BE2C (cell line): Measurements from ENCODE around the gene SPACA5B. TPM values are rescaled to one million over a fixed set of nuclear protein-coding genes. Genes with fewer than 3 reads are reported as not detected.
A peak's percentile ranks its signal among the peaks of the same experiment; 100 is the strongest.
"Not testable (repeated sequence)": the region's sequence is repeated elsewhere in the genome, so short reads cannot be mapped to it uniquely, and the experiment has no call there.

Source experiments
- DNase-seq: peaks from one replicate; pipeline ENCODE4 v3.0.0-alpha.2; 2020
- H3K27me3 ChIP-seq: fragments of 250-450 bp; sonication (Bioruptor Pico); 2 replicates; pipeline ENCODE4 v1.5.1; 2020; ENCODE audit warnings: mild to moderate bottlenecking
- H3K36me3 ChIP-seq: fragments of 250-450 bp; sonication (Bioruptor Pico); 2 replicates; pipeline ENCODE4 v1.5.1; 2020; ENCODE audit warnings: mild to moderate bottlenecking
- H3K4me1 ChIP-seq: fragments of 250-450 bp; sonication (Bioruptor Pico); 2 replicates; pipeline ENCODE4 v1.5.1; 2020
- H3K4me3 ChIP-seq: 2 replicates; pipeline ENCODE4 v1.5.1; 2011; ENCODE audit warnings: low read depth, low read length
- H3K9me3 ChIP-seq: fragments of 250-450 bp; sonication (Bioruptor Pico); 2 replicates; pipeline ENCODE4 v1.5.1; 2020
- polyA plus RNA-seq: library from polyadenylated mRNA; unstranded; fragments of >200 nt; gene quantifications from one replicate; pipeline ENCODE4 v1.2.1, GENCODE V29; 2012; ENCODE audit warnings: low read depth, missing spikeins; ENCODE audit not compliant: insufficient read length, insufficient read depth
- TF ChIP-seq, protein P1 (sequence below): IDR thresholded peaks from 2 replicates; pipeline ENCODE4 v1.5.1; 2012; ENCODE audit warnings: mild to moderate bottlenecking, low read depth, low read length

The SPACA5B gene
- not detected for polyA plus RNA-seq

DNA sequence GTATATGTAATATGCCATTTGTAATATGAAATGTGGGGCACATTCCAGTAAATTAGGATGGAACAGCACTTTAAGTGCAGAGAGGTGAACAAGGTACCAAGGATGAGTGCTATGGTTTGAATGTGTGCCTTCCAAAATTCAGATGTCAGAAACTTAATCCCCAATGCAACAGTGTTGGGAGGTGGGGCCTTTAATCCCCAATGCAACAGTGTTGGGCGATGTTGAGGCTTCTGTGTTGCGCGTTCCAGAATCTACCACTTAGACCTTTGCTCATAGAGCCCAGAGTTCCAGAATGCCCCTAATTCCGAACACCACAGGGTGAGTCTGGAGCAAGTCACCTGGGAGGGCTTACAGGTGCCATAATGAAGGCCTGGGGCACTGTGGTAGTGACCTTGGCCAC is at the start of gene SPACA5B:
TSS of gene SPACA5B (plus strand) at position 301 of the 400 bp plus-strand sequence. CDS start at position 363, 62 bp downstream.
- H3K4me3 ChIP-seq, H3K36me3 ChIP-seq, DNase-seq, H3K4me1 ChIP-seq, H3K27me3 ChIP-seq, H3K9me3 ChIP-seq: not testable (repeated sequence)

DNA sequence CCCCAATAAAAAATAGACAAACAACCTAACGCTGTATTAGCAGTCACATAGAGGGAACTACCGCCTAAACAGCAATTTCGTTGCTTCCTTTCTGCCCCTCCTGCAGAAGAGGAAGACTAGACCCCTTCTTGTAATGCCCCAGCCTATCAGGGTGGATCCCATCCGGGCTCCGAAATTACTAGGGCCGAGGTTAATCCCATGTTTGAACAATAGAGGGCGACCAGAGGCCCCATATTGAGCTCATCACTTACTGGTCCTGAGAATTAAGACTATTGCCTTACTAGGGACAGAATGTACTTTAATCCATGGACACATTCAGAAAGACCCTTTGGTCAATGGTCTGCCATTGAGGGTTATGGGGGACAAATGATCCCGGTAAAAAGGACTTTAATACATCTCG is 47.2 kb upstream of the SPACA5B start:
- H3K4me1 ChIP-seq, result no peaks in the 10 kb centered on the region
- TF ChIP-seq, protein P1, sequence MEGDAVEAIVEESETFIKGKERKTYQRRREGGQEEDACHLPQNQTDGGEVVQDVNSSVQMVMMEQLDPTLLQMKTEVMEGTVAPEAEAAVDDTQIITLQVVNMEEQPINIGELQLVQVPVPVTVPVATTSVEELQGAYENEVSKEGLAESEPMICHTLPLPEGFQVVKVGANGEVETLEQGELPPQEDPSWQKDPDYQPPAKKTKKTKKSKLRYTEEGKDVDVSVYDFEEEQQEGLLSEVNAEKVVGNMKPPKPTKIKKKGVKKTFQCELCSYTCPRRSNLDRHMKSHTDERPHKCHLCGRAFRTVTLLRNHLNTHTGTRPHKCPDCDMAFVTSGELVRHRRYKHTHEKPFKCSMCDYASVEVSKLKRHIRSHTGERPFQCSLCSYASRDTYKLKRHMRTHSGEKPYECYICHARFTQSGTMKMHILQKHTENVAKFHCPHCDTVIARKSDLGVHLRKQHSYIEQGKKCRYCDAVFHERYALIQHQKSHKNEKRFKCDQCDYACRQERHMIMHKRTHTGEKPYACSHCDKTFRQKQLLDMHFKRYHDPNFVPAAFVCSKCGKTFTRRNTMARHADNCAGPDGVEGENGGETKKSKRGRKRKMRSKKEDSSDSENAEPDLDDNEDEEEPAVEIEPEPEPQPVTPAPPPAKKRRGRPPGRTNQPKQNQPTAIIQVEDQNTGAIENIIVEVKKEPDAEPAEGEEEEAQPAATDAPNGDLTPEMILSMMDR, result peak; percentile 58
- H3K27me3 ChIP-seq, result no peaks in the 10 kb centered on the region
- H3K9me3 ChIP-seq, result no peaks in the 10 kb centered on the region
- H3K4me3 ChIP-seq, result no peak overlapping the region
- H3K36me3 ChIP-seq, result no peaks in the 10 kb centered on the region
- peak; percentile 40 for DNase-seq

DNA sequence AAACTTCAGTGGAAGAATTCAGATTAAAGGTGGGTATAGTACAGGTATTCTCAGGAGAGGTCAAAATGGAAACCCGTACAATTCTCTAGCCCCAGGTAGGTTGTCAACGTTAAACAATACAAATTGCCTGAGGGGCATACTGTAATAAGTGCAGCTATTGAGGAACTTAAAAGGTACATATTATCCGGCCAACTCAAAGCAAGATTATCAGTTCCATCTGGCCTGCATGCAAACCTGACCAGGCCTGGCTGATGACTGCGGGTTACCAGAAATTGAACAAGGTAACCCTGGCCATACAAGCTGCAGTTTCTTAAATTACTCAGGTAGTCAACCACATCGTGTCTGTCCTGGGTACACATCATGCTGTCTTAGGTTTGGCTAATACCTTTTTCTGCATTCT is 46.7 kb upstream of the SPACA5B start:
- Histone ChIP-seq H3K4me3 (no peak overlapping the region), H3K27me3 (no peaks in the 10 kb centered on the region), H3K9me3 (no peaks in the 10 kb centered on the region), H3K4me1 (no peaks in the 10 kb centered on the region), H3K36me3 (no peaks in the 10 kb centered on the region)
- TF ChIP-seq, protein P1, result no peak
- no peak for DNase-seq

DNA sequence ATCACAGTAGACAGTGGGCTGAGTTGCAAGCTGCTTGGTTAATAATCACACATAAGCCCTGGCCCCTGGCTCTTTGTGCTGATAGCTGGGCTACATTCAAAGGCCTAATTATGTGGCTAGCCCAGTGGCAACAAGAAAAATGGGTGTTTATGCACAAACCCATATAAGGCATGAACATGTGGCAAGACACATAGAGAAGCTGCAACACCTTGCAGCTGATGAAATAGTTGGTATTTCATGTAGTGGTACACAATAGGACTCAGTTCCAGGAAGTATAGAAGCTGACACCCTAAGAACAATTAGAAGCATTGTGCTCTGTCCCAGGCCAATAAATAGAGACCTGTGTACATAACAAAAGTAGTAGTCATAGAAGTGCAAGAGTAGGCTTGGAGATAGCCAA is 44.3 kb upstream of the SPACA5B start:
- no peaks in the 10 kb centered on the region for H3K4me1 ChIP-seq
- DNase-seq, result no peak

DNA sequence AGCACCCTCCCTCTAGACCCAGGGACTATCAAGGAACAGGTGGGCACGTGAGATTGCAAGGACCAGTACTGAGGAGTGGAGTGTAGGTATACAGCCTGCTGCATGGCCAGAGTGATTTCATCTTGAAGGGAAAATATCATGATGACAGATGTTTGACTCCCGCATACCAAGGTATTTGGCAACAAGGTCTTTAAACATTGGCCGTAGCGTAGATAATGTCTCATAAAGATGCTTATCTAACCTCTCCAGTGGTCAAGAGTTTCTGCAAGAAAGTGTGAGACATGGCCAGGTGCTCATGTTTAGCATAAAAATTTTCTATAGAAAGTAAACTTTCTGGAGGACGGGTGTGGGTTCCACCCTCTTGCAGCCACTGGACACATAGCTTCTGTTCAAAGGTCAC is 40.3 kb upstream of the SPACA5B start:
- Histone ChIP-seq H3K36me3 (no peaks in the 10 kb centered on the region), H3K27me3 (no peaks in the 10 kb centered on the region)
- DNase-seq, result no peak

More for the DNA sequence above, 44.3 kb upstream of the SPACA5B start:
- Histone ChIP-seq H3K27me3 (no peaks in the 10 kb centered on the region), H3K4me3 (no peak overlapping the region), H3K36me3 (no peaks in the 10 kb centered on the region), H3K9me3 (no peaks in the 10 kb centered on the region)
- TF ChIP-seq, protein P1, result no peak

DNA sequence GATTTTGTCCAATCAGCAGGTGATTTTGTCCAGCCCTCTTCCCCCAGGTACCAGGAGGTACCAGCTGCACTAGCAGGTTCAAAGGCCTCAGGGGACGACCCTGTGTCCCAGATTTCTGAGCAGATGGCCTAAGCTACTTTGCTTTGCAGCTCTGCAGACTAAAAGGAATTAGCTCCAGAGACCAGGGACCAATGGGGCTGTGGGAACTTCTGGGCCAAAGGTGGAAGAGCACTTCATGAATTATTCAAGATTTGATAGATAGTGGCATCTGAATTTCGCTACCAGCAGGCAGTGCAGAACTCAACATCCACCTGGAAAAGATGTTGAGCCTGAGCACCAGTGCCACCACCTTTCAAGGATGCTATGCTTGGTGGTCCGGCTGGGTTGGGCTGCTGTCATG is 37.9 kb upstream of the SPACA5B start:
- H3K9me3 ChIP-seq, H3K4me1 ChIP-seq, H3K4me3 ChIP-seq, H3K27me3 ChIP-seq, DNase-seq, H3K36me3 ChIP-seq: not testable (repeated sequence)

More for the DNA sequence above, 40.3 kb upstream of the SPACA5B start:
- Histone ChIP-seq H3K9me3 (no peaks in the 10 kb centered on the region), H3K4me3 (no peak overlapping the region), H3K4me1 (no peaks in the 10 kb centered on the region)
- TF ChIP-seq, protein P1, result no peak

DNA sequence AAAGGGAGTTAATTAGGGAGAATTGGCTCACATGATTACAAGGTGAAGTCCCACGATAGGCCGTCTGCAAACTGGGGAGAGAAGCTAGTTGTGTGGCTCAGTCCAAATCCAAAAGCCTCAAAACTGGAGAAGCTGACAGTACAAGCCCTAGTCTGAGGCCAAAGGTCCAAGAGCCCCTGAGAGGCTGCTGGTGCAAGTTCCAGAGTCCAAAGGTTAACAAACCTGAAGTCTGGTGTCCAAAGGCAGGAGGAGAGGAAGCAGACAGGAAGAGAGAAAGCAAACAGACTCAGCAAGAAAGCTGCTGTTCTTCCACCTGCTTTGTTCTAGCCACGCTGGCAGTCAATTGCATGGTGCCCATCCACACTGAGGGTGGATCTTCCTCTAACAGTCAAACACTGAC is 29.0 kb upstream of the SPACA5B start:
- no peaks in the 10 kb centered on the region for H3K36me3 ChIP-seq
- no peak overlapping the region for H3K4me3 ChIP-seq
- DNase-seq, result no peak
- H3K27me3 ChIP-seq, result no peaks in the 10 kb centered on the region
- H3K9me3 ChIP-seq, result no peaks in the 10 kb centered on the region
- TF ChIP-seq, protein P1, result no peak
- no peaks in the 10 kb centered on the region for H3K4me1 ChIP-seq
